Neuronal stem cell (in vitro differentiated cells): ENCODE measurements around the gene UBA52.
A peak's percentile ranks its signal among the peaks of the same experiment; 100 is the strongest.

Experiments used
- DNase-seq: peaks from one replicate; pipeline ENCODE4 v3.0.0-alpha.2; 2013; ENCODE audit warnings: low spot score
- H2AFZ ChIP-seq: one replicate; pipeline ENCODE4 v1.6.1; 2013; ENCODE audit warnings: mild to moderate bottlenecking, low read length, inconsistent platforms
- H2AK5ac ChIP-seq: 2 replicates; pipeline ENCODE4 v1.6.1; 2013; ENCODE audit warnings: low read depth, mild to moderate bottlenecking, inconsistent platforms, low read length, moderate library complexity, mixed read lengths
- H2BK120ac ChIP-seq: 2 replicates; pipeline ENCODE4 v1.6.1; 2013; ENCODE audit warnings: low read depth, mild to moderate bottlenecking, inconsistent platforms, low read length, moderate library complexity, mixed read lengths
- H2BK12ac ChIP-seq: one replicate; pipeline ENCODE4 v1.6.1; 2013; ENCODE audit warnings: low read length, inconsistent platforms
- H2BK15ac ChIP-seq: 2 replicates; pipeline ENCODE4 v1.6.1; 2013; ENCODE audit warnings: mild to moderate bottlenecking, low read length, inconsistent platforms, mixed read lengths
- H2BK5ac ChIP-seq: one replicate; pipeline ENCODE4 v1.6.1; 2013; ENCODE audit warnings: inconsistent platforms, mild to moderate bottlenecking, low read length, moderate library complexity
- H3K14ac ChIP-seq: one replicate; pipeline ENCODE4 v1.6.1; 2013; ENCODE audit warnings: low read length, inconsistent platforms
- H3K18ac ChIP-seq: 2 replicates; pipeline ENCODE4 v1.6.1; 2013; ENCODE audit warnings: low read length, inconsistent platforms
- H3K23ac ChIP-seq: 2 replicates; pipeline ENCODE4 v1.6.1; 2013; ENCODE audit warnings: low read depth, mild to moderate bottlenecking, mixed read lengths, low read length, inconsistent platforms; ENCODE audit not compliant: poor library complexity
- H3K27ac ChIP-seq: replicated peaks from 3 replicates; pipeline ENCODE4 v1.5.1; 2013; ENCODE audit warnings: low read length, inconsistent platforms
- H3K27me3 ChIP-seq, 3 experiments: 2 replicates each; pipeline ENCODE4 v1.6.1; 2013; ENCODE audit warnings: low read length in 3 of 3, mild to moderate bottlenecking in 2 of 3, inconsistent platforms in 1 of 3, low read depth in 1 of 3, mixed read lengths in 1 of 3, moderate library complexity in 1 of 3; ENCODE audit not compliant: control insufficient read depth in 3 of 3, insufficient read depth in 3 of 3
- H3K36me3 ChIP-seq, 2 donors: replicated peaks in 1 of 2; 2 replicates each; pipeline ENCODE4 v1.6.1; 2013; ENCODE audit warnings: low read length in 2 of 2; ENCODE audit not compliant: control insufficient read depth in 2 of 2, insufficient read depth in 2 of 2
- H3K4ac ChIP-seq: 2 replicates; pipeline ENCODE4 v1.6.1; 2013; ENCODE audit warnings: inconsistent platforms, mild to moderate bottlenecking, low read length, moderate library complexity
- H3K4me1 ChIP-seq, 2 donors: 1 replicate in 1 of 2; 2 replicates in 1 of 2; pipeline ENCODE4 v1.6.1; 2013; ENCODE audit warnings: low read length in 2 of 2, low read depth in 1 of 2; ENCODE audit not compliant: control insufficient read depth in 2 of 2, insufficient read depth in 1 of 2
- H3K4me2 ChIP-seq: one replicate; pipeline ENCODE4 v1.6.1; 2013; ENCODE audit warnings: mild to moderate bottlenecking, low read length, inconsistent platforms; ENCODE audit not compliant: insufficient read depth, poor library complexity, severe bottlenecking
- H3K4me3 ChIP-seq, 2 donors: 2 replicates each; pipeline ENCODE4 v1.5.1; 2013; ENCODE audit warnings: low read length in 2 of 2, mild to moderate bottlenecking in 2 of 2, inconsistent platforms in 1 of 2, moderate library complexity in 1 of 2
- H3K79me1 ChIP-seq: one replicate; pipeline ENCODE4 v1.6.1; 2013; ENCODE audit warnings: low read depth, mild to moderate bottlenecking, inconsistent platforms, low read length, moderate library complexity
- H3K9ac ChIP-seq: one replicate; pipeline ENCODE4 v1.6.1; 2013; ENCODE audit warnings: mild to moderate bottlenecking, low read depth, low read length, inconsistent platforms; ENCODE audit not compliant: poor library complexity
- H3K9me3 ChIP-seq, 2 donors: replicated peaks in 1 of 2; 2 replicates each; pipeline versions ENCODE3 to v1.6.1; 2013; ENCODE audit warnings: low read length in 2 of 2, mild to moderate bottlenecking in 2 of 2, inconsistent platforms in 1 of 2, low read depth in 1 of 2, mixed read lengths in 1 of 2, moderate library complexity in 1 of 2; ENCODE audit not compliant: control insufficient read depth in 2 of 2, insufficient read depth in 1 of 2
- H4K8ac ChIP-seq: one replicate; pipeline ENCODE4 v1.6.1; 2013; ENCODE audit warnings: low read depth, mild to moderate bottlenecking, inconsistent platforms, low read length, moderate library complexity
- H4K91ac ChIP-seq: one replicate; pipeline ENCODE4 v1.6.1; 2013; ENCODE audit warnings: low read length, low read depth, mild to moderate bottlenecking, inconsistent platforms; ENCODE audit not compliant: poor library complexity
- WGBS, 2 donors: extraction: QIAGEN DNeasy Blood & Tissue Kit; methylation state at CpG; one replicate each; pipeline ENCODE4 v1.1.7; 2013; ENCODE audit warnings: missing lambda C conversion rate in 2 of 2, mixed read lengths in 1 of 2; ENCODE audit not compliant: insufficient read length in 2 of 2, insufficient replicate concordance in 1 of 2; ENCODE audit errors: extremely low coverage in 2 of 2; 5-methylcytosine and 5-hydroxymethylcytosine counted together

UBA52 gene

GRCh38 chr19:18611327-18612050, 39.8 kb downstream of the UBA52 start:
- Histone ChIP-seq H2BK12ac (peak overlapping the region; percentile 41), H4K8ac (no peak overlapping the region), H3K27ac (no peak overlapping the region), H2BK5ac (peak overlapping the region; percentile 42), H2BK15ac (peak overlapping the region; percentile 89), H3K4me2 (peak overlapping the region; percentile 96), H3K4me1 (peaks cover 21 to 38% of the 10 kb centered on the region in 2 donors), H3K36me3 (no peaks in the 10 kb centered on the region), H3K18ac (peak overlapping the region; percentile 83), H3K4me3 (peak overlapping the region in 1 of 2 donors; percentile 9), H3K9me3 (no peaks in the 10 kb centered on the region), H3K27me3 (peaks cover 60 to 87% (median 79%) of the 10 kb centered on the region in 3 experiments), H3K79me1 (no peaks in the 10 kb centered on the region), H2AK5ac (peak overlapping the region; percentile 98), H2AFZ (peak overlapping the region; percentile 59), H4K91ac (no peak overlapping the region), H3K9ac (no peak overlapping the region), H3K23ac (peak overlapping the region; percentile 73), H2BK120ac (no peak overlapping the region), H3K4ac (no peak overlapping the region), H3K14ac (no peak overlapping the region)
- no peak for DNase-seq
- WGBS, 2 donors = no CpG with 5 or more reads among the region's 62 CpGs

- Histone ChIP-seq H3K27ac (no peak overlapping the region), H3K9ac (no peak overlapping the region), H2BK5ac (peak overlapping the region; percentile 42), H4K91ac (no peak overlapping the region), H3K9me3 (peaks cover 0 to 4% of the 10 kb centered on the region in 2 donors), H3K18ac (peak overlapping the region; percentile 97), H2BK12ac (peak overlapping the region; percentile 41), H2AK5ac (peak overlapping the region; percentile 98), H3K4me3 (peak overlapping the region; percentile 48 to 85), H3K4ac (no peak overlapping the region), H3K36me3 (no peaks in the 10 kb centered on the region), H2BK15ac (peak overlapping the region; percentile 89), H3K79me1 (no peaks in the 10 kb centered on the region), H3K27me3 (peaks cover 56 to 79% (median 74%) of the 10 kb centered on the region in 3 experiments), H3K14ac (no peak overlapping the region), H3K4me1 (peaks cover 21 to 37% of the 10 kb centered on the region in 2 donors), H2BK120ac (peak overlapping the region; percentile 24), H3K23ac (peak overlapping the region; percentile 73), H3K4me2 (peak overlapping the region; percentile 96), H4K8ac (no peak overlapping the region), H2AFZ (peak overlapping the region; percentile 99)
- no peak for DNase-seq
- no CpG with 5 or more reads among the region's 30 CpGs for WGBS, 2 donors
Observed at GRCh38 chr19:18612051-18612771, 40.6 kb downstream of the UBA52 start.

GRCh38 chr19:18612772-18613588, 41.3 kb downstream of the UBA52 start, which contains the start of gene TMEM59L:
TMEM59L (plus strand) TSS chr19:18612870; CDS start chr19:18612959, 89 bp downstream.
- Histone ChIP-seq H2AFZ (peak within 1 kb of the TSS; percentile 99), H4K91ac (no peak within 1 kb of the TSS), H3K18ac (peak within 1 kb of the TSS; percentile 97), H3K14ac (peak within 1 kb of the TSS; percentile 66), H3K4ac (no peak within 1 kb of the TSS), H3K27ac (no peak within 1 kb of the TSS), H2BK12ac (peak within 1 kb of the TSS; percentile 41), H2BK15ac (peak within 1 kb of the TSS; percentile 99), H3K4me3 (peak within 1 kb of the TSS; percentile 48 to 85), H3K4me2 (peak within 1 kb of the TSS; percentile 96), H2BK5ac (peak within 1 kb of the TSS; percentile 62), H3K79me1 (no peaks in the 10 kb centered on the region), H3K23ac (peak within 1 kb of the TSS; percentile 73), H3K9me3 (peaks cover 0 to 10% of the 10 kb centered on the region in 2 donors), H3K4me1 (peaks cover 21 to 33% of the 10 kb centered on the region in 2 donors), H4K8ac (peak within 1 kb of the TSS; percentile 77), H3K9ac (peak within 1 kb of the TSS; percentile 86), H3K36me3 (no peaks in the 10 kb centered on the region), H3K27me3 (peaks cover 49 to 72% (median 67%) of the 10 kb centered on the region in 3 experiments), H2BK120ac (peak within 1 kb of the TSS; percentile 24), H2AK5ac (peak within 1 kb of the TSS; percentile 98)
- WGBS, 2 donors = no CpG with 5 or more reads among the region's 70 CpGs
- DNase-seq = no peak
